GM19099 (cell line): ENCODE measurements around the gene ZNF493.

Experiments
- POLR2A ChIP-seq: IDR thresholded peaks from 3 replicates; pipeline ENCODE4 v1.6.1; 2011; ENCODE audit warnings: low read depth; ENCODE audit not compliant: insufficient read length; ENCODE audit errors: extremely low read depth

The ZNF493 gene

DNA sequence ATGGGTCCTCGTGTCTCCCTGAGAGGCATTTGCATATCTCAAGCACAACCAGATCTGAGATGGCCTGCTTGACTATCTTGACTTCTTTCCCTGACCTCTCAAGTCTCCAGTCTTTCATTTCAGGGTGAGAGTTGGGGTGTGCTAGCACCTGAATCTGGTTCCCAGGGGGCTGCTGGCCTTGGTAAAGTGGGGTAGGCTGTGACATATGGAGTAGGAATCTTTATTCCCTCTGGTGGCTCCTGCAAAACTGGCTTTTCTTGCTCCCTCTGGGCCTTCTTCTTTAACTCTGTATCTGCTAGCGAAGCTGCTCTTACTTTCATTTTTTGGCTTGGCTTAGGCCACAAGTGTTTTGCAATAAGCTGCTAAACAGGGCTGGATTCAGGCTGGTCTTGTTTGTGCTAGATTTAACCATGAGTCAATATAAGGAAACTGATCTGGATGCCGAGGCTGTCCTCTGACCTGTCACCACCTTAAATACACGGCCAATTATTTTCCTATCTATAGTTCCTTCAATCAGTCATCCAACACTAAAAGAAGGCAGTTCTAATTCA is 42.3 kb downstream of the ZNF493 start:
- no peak for TF ChIP-seq POLR2A

DNA sequence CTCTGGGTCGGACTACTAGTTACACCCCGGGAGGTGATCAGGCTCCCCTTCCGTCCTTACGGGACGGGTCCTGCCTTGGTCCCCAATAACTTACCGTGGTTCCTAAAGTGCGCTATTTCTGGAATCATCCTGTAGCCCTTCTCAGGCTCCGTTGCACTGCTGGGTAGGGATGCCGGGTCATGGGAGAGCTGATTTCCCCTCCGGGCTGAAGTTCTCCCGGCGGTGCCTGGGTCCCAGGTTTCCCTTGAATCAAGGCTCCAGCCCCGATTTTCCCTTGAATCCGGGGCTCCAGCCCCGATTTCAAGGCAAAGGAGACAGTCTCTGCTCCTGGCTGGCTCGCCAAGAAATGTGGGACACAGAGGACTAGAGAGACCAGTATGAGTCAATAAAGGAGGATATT is 43.4 kb downstream of the ZNF493 start:
- no peak for TF ChIP-seq POLR2A

GRCh38 chr19:21451187-21451586 is 54.3 kb downstream of the ZNF493 start:
- no peak for TF ChIP-seq POLR2A

- TF ChIP-seq POLR2A, result no peak
Observed at GRCh38 chr19:21454901-21455300, 58.0 kb downstream of the ZNF493 start.

GRCh38 chr19:21460686-21461085 is 63.8 kb downstream of the ZNF493 start:
- TF ChIP-seq POLR2A, result no peak

GRCh38 chr19:21462540-21462939 is 65.6 kb downstream of the ZNF493 start:
- no peak for TF ChIP-seq POLR2A

GRCh38 chr19:21463449-21464105 is 66.6 kb downstream of the ZNF493 start:
- TF ChIP-seq POLR2A, result no peak

DNA sequence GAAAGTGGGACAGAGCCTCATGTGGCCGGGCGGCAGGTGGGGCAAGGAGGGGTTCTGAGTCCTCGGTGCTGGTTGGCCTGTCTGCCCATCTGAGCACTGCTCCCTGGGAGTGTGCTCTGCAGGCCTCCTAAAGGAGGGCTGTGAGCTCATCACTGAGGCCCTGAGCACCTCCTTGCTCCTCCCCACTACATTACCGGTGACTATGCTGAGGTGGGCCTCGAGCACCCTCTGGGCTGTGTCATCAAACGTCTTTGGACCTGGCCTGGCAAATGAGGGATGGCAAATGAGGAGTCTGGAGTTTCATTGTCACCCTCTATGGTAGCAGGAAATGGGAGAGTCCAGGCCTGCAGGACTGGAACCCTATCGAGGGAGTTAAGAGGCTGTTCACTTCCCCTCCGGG is 69.7 kb downstream of the ZNF493 start:
- no peak for TF ChIP-seq POLR2A

GRCh38 chr19:21468791-21469190 is 71.9 kb downstream of the ZNF493 start:
- no peak for TF ChIP-seq POLR2A

DNA sequence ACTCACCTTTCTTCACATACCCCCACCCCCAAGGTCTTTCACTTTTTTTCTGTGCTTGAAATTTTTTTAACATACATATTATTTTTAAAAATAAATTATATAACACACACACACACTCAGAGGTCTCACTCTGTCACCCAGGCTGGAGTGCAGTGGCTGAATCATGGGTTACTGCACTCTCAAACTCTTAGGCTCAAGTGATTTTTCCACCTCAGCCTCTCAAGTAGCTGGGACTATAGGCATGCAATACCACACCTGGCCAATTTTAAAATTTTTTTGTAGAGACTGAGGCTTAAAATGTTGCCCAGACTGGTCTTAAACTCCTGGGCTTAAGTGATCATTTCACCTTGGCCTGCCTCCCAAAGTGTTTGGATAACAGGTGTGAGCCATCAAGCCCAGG is 75.6 kb downstream of the ZNF493 start:
- no peak for TF ChIP-seq POLR2A

DNA sequence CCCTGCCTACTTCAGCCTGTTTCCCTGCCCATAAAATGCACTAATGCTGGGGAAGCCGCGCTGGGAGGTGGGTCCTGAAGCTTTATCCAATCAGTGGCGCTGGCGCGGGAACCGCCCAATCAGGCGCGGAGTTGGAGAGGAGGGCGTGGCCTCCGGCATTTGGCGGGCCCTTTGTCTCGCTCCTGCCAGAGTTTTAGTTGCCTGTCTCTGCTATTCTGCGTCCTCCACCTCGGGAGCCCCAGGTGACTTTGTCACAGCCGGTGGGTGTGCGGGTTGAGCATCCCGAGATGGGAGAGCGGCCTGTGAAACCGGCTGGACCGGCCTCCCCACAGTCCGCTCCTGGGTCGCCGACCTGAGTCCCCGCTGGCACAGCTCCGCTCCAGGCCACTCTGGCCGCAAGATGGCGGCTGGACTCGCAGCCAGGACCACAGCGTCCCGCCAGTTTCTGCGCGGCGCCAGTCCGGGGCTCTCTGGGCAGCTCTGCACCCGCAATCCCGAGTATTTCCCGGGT is 77.8 kb downstream of the ZNF493 start:
- TF ChIP-seq POLR2A, result no peak
